ENCODE data around the gene PGM1. TPM values are rescaled to one million over a fixed set of nuclear protein-coding genes. Genes with fewer than 3 reads are reported as not detected.

PGM1 gene
- total and polyA plus RNA-seq, 2 donors (not counting 3 experiments of a cell fraction or from before 2014, with no cell fraction given): 9.3 to 21.0 TPM

- DNase-seq (ENCODE audit: low read depth, low spot score) (no peak), FAIRE-seq (no peak)
- Histone ChIP-seq H3K79me2 (ENCODE audit: control insufficient read depth, insufficient read depth, low read length) (no peaks in the 10 kb centered on the region), H3K27me3 (ENCODE audit: control insufficient read depth in 2 of 2, insufficient read depth in 2 of 2, low read length in 2 of 2) (no peaks in the 10 kb centered on the region), H3K9me1 (replicated peaks; ENCODE audit: control insufficient read depth, extremely low read depth, insufficient read depth, low read length) (no peaks in the 10 kb centered on the region), H3K4me2 (ENCODE audit: insufficient read depth, low read length) (no peak overlapping the region), H4K20me1 (replicated peaks; ENCODE audit: control insufficient read depth, extremely low read depth, insufficient read depth, low read length) (no peaks in the 10 kb centered on the region), H3K4me1 (ENCODE audit: control insufficient read depth, extremely low read depth, insufficient read depth, low read length) (no peaks in the 10 kb centered on the region), H3K27ac (ENCODE audit: insufficient read depth, low read depth, low read length) (no peak overlapping the region), H2AFZ (ENCODE audit: low read depth, low read length) (no peak overlapping the region), H3K36me3 (ENCODE audit: control insufficient read depth in 2 of 2, extremely low read depth in 1 of 2, insufficient read depth in 2 of 2, low read length in 2 of 2) (no peaks in the 10 kb centered on the region), H3K9me3 (replicated peaks; ENCODE audit: control insufficient read depth, insufficient read depth, low read length) (no peaks in the 10 kb centered on the region), H3K4me3 (replicated peaks in 1 of 3; ENCODE audit: insufficient read depth in 1 of 3, low read depth in 1 of 3, low read length in 3 of 3) (no peak overlapping the region), H3K9ac (replicated peaks; ENCODE audit: extremely low read depth, insufficient read depth, low read length) (no peak overlapping the region)
- POLR2A ChIA-PET: no interaction called here
- intact Hi-C loops (cut with micrococcal nuclease) (no loop called here), dilution Hi-C loops (cut with MboI; ENCODE audit: extremely low pct_ligation_motif_present, low sequenced_read_pairs) (no loop called here)
- TF ChIP-seq MYC (IDR thresholded peaks at IDR 0.05; ENCODE audit: low read depth, low read length) (no peak), POLR2AphosphoS5 (IDR thresholded peaks at IDR 0.05; ENCODE audit: insufficient read depth, low read depth, low read length) (no peak), GATA2 (IDR thresholded peaks at IDR 0.05; ENCODE audit: insufficient read depth, insufficient read length, low read depth, low read length) (no peak), POLR2A (IDR thresholded peaks at IDR 0.05; ENCODE audit: low read depth, low read length) (no peak), MAX (IDR thresholded peaks at IDR 0.05; ENCODE audit: insufficient read depth, insufficient read length) (no peak), FOS (IDR thresholded peaks at IDR 0.05; ENCODE audit: borderline replicate concordance, insufficient read depth, low read length) (no peak), EZH2 (IDR thresholded peaks at IDR 0.05; ENCODE audit: borderline replicate concordance, low read depth, low read length, severe bottlenecking) (no peak), JUN (IDR thresholded peaks at IDR 0.05; ENCODE audit: borderline replicate concordance, insufficient read depth, insufficient read length, low read depth) (no peak), CTCF (IDR thresholded peaks at IDR 0.05; ENCODE audit: extremely low read depth in 1 of 2, insufficient read depth in 1 of 2, low read depth in 1 of 2, low read length in 2 of 2) (no peak)
- CTCF ChIA-PET: interaction anchor here (0.9 kb wide), 1 partner anchor 19 kb away, joined by 3 read pairs; no protein-coding TSS in a partner anchor
- BruUV-seq (replicated peaks): no TSS peak
Observed at GRCh38 chr1:63643517-63643916, 50.3 kb downstream of the PGM1 start.

Measured in endothelial cell of umbilical vein (primary cell).